Measurements from ENCODE around the gene C1orf116.

DNA sequence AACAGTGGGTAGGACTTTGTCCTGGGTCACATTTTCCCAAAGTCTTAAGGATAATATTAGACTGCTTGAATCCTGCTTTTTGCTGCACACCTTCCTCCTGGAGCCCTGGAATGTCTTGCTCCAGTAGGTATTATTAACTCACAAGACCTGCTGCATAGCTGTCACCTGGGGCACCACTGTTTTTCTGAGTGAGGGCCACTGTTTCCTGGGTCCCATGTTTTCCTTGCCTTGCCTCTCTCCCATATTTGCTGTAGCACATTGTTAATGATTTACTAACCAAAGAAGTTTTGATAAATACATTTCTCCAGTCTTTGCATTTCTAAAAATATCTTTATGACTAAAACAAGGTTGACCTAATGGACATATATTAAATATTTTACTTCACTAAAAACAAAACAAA is 39.8 kb downstream of the C1orf116 start:
- TF ChIP-seq, protein P1, sequence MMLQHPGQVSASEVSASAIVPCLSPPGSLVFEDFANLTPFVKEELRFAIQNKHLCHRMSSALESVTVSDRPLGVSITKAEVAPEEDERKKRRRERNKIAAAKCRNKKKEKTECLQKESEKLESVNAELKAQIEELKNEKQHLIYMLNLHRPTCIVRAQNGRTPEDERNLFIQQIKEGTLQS (IDR thresholded peaks at IDR 0.05): no peak
- TF ChIP-seq CTCF (IDR thresholded peaks at IDR 0.05; ENCODE audit: low read depth, low read length, missing input control): no peak
- no peak for TF ChIP-seq YY1 (IDR thresholded peaks at IDR 0.05)
- TF ChIP-seq HNF4A (conservative IDR thresholded peaks at IDR 0.05): no peak
- TF ChIP-seq, protein P2, sequence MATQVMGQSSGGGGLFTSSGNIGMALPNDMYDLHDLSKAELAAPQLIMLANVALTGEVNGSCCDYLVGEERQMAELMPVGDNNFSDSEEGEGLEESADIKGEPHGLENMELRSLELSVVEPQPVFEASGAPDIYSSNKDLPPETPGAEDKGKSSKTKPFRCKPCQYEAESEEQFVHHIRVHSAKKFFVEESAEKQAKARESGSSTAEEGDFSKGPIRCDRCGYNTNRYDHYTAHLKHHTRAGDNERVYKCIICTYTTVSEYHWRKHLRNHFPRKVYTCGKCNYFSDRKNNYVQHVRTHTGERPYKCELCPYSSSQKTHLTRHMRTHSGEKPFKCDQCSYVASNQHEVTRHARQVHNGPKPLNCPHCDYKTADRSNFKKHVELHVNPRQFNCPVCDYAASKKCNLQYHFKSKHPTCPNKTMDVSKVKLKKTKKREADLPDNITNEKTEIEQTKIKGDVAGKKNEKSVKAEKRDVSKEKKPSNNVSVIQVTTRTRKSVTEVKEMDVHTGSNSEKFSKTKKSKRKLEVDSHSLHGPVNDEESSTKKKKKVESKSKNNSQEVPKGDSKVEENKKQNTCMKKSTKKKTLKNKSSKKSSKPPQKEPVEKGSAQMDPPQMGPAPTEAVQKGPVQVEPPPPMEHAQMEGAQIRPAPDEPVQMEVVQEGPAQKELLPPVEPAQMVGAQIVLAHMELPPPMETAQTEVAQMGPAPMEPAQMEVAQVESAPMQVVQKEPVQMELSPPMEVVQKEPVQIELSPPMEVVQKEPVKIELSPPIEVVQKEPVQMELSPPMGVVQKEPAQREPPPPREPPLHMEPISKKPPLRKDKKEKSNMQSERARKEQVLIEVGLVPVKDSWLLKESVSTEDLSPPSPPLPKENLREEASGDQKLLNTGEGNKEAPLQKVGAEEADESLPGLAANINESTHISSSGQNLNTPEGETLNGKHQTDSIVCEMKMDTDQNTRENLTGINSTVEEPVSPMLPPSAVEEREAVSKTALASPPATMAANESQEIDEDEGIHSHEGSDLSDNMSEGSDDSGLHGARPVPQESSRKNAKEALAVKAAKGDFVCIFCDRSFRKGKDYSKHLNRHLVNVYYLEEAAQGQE (IDR thresholded peaks at IDR 0.05): no peak
- no peak for TF ChIP-seq FOXA1 (IDR thresholded peaks at IDR 0.05)
- no peak for TF ChIP-seq MAX (IDR thresholded peaks at IDR 0.05)
- TF ChIP-seq TAF1 (conservative IDR thresholded peaks at IDR 0.05): no peak
- TF ChIP-seq RAD21 (IDR thresholded peaks at IDR 0.05): no peak
- TF ChIP-seq GABPA (IDR thresholded peaks at IDR 0.05 in 1 of 2, conservative IDR thresholded peaks at IDR 0.05 in 1 of 2): no peak
- TF ChIP-seq SP1 (IDR thresholded peaks at IDR 0.05): no peak
- TF ChIP-seq JUND (IDR thresholded peaks at IDR 0.05): no peak
- no peak for TF ChIP-seq ZBTB33 (IDR thresholded peaks at IDR 0.05)
- no peak for TF ChIP-seq HNF4G (IDR thresholded peaks at IDR 0.05)
